ENCODE results near the gene CXCR1.
"Not testable (repeated sequence)": the region's sequence is repeated elsewhere in the genome, so short reads cannot be mapped to it uniquely, and the experiment has no call there.

CXCR1 gene

GRCh38 chr2:218184331-218184730 lies 17.6 kb upstream of the CXCR1 start:
- no peak overlapping the region for H3K4me3 ChIP-seq (replicated peaks; ENCODE audit: low read depth, low read length)
- TF ChIP-seq CTCF (IDR thresholded peaks at IDR 0.05; ENCODE audit: low read depth, low read length, missing control alignments): no peak
- no peak for DNase-seq (ENCODE audit: extremely low read depth, low read depth)

- no peak for TF ChIP-seq CTCF (IDR thresholded peaks at IDR 0.05; ENCODE audit: low read depth, low read length, missing control alignments)
- DNase-seq (ENCODE audit: extremely low read depth, low read depth): no peak
- no peak overlapping the region for H3K4me3 ChIP-seq (replicated peaks; ENCODE audit: low read depth, low read length)
Measured at GRCh38 chr2:218180467-218181114, 13.8 kb upstream of the CXCR1 start.

GRCh38 chr2:218179782-218180181 lies 13.0 kb upstream of the CXCR1 start:
- no peak for DNase-seq (ENCODE audit: extremely low read depth, low read depth)
- no peak overlapping the region for H3K4me3 ChIP-seq (replicated peaks; ENCODE audit: low read depth, low read length)
- TF ChIP-seq CTCF (IDR thresholded peaks at IDR 0.05; ENCODE audit: low read depth, low read length, missing control alignments): no peak

- no peak for DNase-seq (ENCODE audit: extremely low read depth, low read depth)
- TF ChIP-seq CTCF (IDR thresholded peaks at IDR 0.05; ENCODE audit: low read depth, low read length, missing control alignments): no peak
- H3K4me3 ChIP-seq (replicated peaks; ENCODE audit: low read depth, low read length): no peak overlapping the region
Measured at GRCh38 chr2:218172845-218173244, 6.1 kb upstream of the CXCR1 start.

GRCh38 chr2:218171744-218172143 lies 5.0 kb upstream of the CXCR1 start:
- not testable (repeated sequence) for H3K4me3 ChIP-seq (replicated peaks; ENCODE audit: low read depth, low read length); DNase-seq (ENCODE audit: extremely low read depth, low read depth)

- H3K4me3 ChIP-seq (replicated peaks; ENCODE audit: low read depth, low read length): no peak overlapping the region
- TF ChIP-seq CTCF (IDR thresholded peaks at IDR 0.05; ENCODE audit: low read depth, low read length, missing control alignments): no peak
- DNase-seq (ENCODE audit: extremely low read depth, low read depth): no peak
Measured at GRCh38 chr2:218169757-218170546, 3.2 kb upstream of the CXCR1 start.

GRCh38 chr2:218168635-218169462 lies 2.1 kb upstream of the CXCR1 start:
- no peak overlapping the region for H3K4me3 ChIP-seq (replicated peaks; ENCODE audit: low read depth, low read length)
- TF ChIP-seq CTCF (IDR thresholded peaks at IDR 0.05; ENCODE audit: low read depth, low read length, missing control alignments): peak; percentile 84
- no peak for DNase-seq (ENCODE audit: extremely low read depth, low read depth)
